ENCODE data around the gene TNIK. TPM values are rescaled to one million over a fixed set of nuclear protein-coding genes. Genes with fewer than 3 reads are reported as not detected.
A peak's percentile ranks its signal among the peaks of the same experiment; 100 is the strongest.

The TNIK gene
- total and polyA plus RNA-seq, 2 experiments from 2014 or later = 7.4 to 13.8 TPM

DNA sequence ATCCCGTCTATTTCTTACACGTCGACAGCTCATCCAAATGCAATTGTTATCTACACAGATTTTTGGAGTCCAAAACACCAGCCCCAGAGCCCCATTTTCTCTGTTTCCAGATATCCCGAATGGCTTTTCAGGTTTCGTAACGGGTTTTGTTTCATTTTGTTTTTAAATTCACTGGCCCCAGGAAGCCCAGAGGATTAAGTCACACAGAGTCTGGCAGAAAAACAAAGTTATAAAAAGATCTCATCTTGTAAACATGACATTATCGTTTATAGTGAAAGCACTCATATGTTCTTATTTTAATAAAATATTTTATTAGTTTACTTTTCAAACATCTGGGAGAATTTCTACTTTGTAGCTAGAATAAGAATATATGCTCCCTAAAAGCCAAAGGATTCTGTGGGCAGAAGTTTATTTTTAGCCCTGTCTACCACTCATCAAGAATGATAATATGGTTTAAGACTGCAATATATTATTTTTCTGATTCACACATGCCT is 284.4 kb downstream of the TNIK start:
- Histone ChIP-seq H2AFZ (no peak overlapping the region), H3K36me3 (replicated peaks; ENCODE audit: insufficient read depth, low read depth) (no peaks in the 10 kb centered on the region), H3K27me3 (no peaks in the 10 kb centered on the region), H3K4me2 (peak overlapping the region; percentile 30), H3K9me3 (ENCODE audit: low read depth) (no peaks in the 10 kb centered on the region), H3K4me3 (no peak overlapping the region), H3K27ac (no peak overlapping the region), H3K4me1 (ENCODE audit: insufficient read depth) (peaks cover 18% of the 10 kb centered on the region), H3K9me2 (replicated peaks; ENCODE audit: insufficient read depth) (no peaks in the 10 kb centered on the region), H3K79me2 (no peaks in the 10 kb centered on the region), H4K20me1 (ENCODE audit: insufficient read depth, poor library complexity, severe bottlenecking) (no peaks in the 10 kb centered on the region)
- TF ChIP-seq CTCF (IDR thresholded peaks at IDR 0.05; ENCODE audit: poor library complexity) (no peak), EZH2 (IDR thresholded peaks at IDR 0.05; ENCODE audit: borderline replicate concordance) (no peak), EZH2phosphoT487 (IDR thresholded peaks at IDR 0.05; ENCODE audit: low read depth, severe bottlenecking, unreplicated experiment) (peak; percentile 79)
- no peak for DNase-seq (ENCODE audit: low spot score)
- 51% methylated on average over 7 of the region's 7 CpGs for WGBS (ENCODE audit: low lambda C conversion rate, missing lambda C conversion rate)

- Histone ChIP-seq H3K4me3 (no peak overlapping the region), H3K9me3 (ENCODE audit: low read depth) (no peaks in the 10 kb centered on the region), H4K20me1 (ENCODE audit: insufficient read depth, poor library complexity, severe bottlenecking) (no peaks in the 10 kb centered on the region), H3K27me3 (no peaks in the 10 kb centered on the region), H3K9me2 (replicated peaks; ENCODE audit: insufficient read depth) (no peaks in the 10 kb centered on the region), H2AFZ (no peak overlapping the region), H3K4me2 (no peak overlapping the region), H3K36me3 (replicated peaks; ENCODE audit: insufficient read depth, low read depth) (no peaks in the 10 kb centered on the region), H3K79me2 (no peaks in the 10 kb centered on the region), H3K4me1 (ENCODE audit: insufficient read depth) (peaks cover 21% of the 10 kb centered on the region), H3K27ac (no peak overlapping the region)
- WGBS (ENCODE audit: low lambda C conversion rate, missing lambda C conversion rate) = 81% methylated on average over 6 of the region's 6 CpGs
- peak; percentile 36 for DNase-seq (ENCODE audit: low spot score)
- no peak for TF ChIP-seq EZH2 (IDR thresholded peaks at IDR 0.05; ENCODE audit: borderline replicate concordance)
- TF ChIP-seq CTCF (IDR thresholded peaks at IDR 0.05; ENCODE audit: poor library complexity) = no peak
- TF ChIP-seq EZH2phosphoT487 (IDR thresholded peaks at IDR 0.05; ENCODE audit: low read depth, severe bottlenecking, unreplicated experiment) = no peak
Measured at GRCh38 chr3:171173736-171174135, 286.5 kb downstream of the TNIK start.

DNA sequence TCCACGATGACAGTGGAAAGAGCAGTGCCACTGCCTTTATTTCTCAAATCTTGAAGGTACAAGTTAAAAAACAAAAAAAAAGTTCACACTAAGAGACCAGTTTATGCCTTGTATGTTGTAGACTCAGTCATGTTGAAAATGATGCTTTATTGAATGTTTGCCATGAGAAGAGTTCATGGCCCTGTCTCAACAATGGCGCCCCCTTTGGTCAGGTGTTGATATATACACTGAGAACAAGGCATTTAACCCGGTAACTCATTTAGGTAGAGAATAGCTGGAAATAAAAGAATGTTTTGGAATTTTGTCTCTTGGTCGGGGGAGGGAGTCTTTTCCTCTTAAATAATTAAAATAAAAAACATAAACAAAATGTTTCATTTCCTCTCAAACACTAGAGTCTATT is 288.1 kb downstream of the TNIK start:
- peak overlapping the region; percentile 39 for H3K27ac ChIP-seq
- H3K27me3 ChIP-seq = no peaks in the 10 kb centered on the region
- no peak overlapping the region for H2AFZ ChIP-seq
- H3K4me2 ChIP-seq = no peak overlapping the region
- TF ChIP-seq EZH2 (IDR thresholded peaks at IDR 0.05; ENCODE audit: borderline replicate concordance) (no peak), CTCF (IDR thresholded peaks at IDR 0.05; ENCODE audit: poor library complexity) (peak; percentile 20)
- H3K4me3 ChIP-seq = no peak overlapping the region
- H3K4me1 ChIP-seq (ENCODE audit: insufficient read depth) = peaks cover 21% of the 10 kb centered on the region
- H3K79me2 ChIP-seq = no peaks in the 10 kb centered on the region
- DNase-seq (ENCODE audit: low spot score) = no peak
- no peaks in the 10 kb centered on the region for H3K9me3 ChIP-seq (ENCODE audit: low read depth)
- 85% methylated on average over 4 of the region's 4 CpGs for WGBS (ENCODE audit: low lambda C conversion rate, missing lambda C conversion rate)
- no peaks in the 10 kb centered on the region for H3K9me2 ChIP-seq (replicated peaks; ENCODE audit: insufficient read depth)
- H3K36me3 ChIP-seq (replicated peaks; ENCODE audit: insufficient read depth, low read depth) = no peaks in the 10 kb centered on the region
- no peaks in the 10 kb centered on the region for H4K20me1 ChIP-seq (ENCODE audit: insufficient read depth, poor library complexity, severe bottlenecking)

GRCh38 chr3:171169866-171170265 is 290.3 kb downstream of the TNIK start:
- H3K79me2 ChIP-seq = no peaks in the 10 kb centered on the region
- no peak for DNase-seq (ENCODE audit: low spot score)
- no peak overlapping the region for H2AFZ ChIP-seq
- no peak overlapping the region for H3K4me3 ChIP-seq
- no peak overlapping the region for H3K27ac ChIP-seq
- H3K27me3 ChIP-seq = no peaks in the 10 kb centered on the region
- peaks cover 14% of the 10 kb centered on the region for H3K4me1 ChIP-seq (ENCODE audit: insufficient read depth)
- no peak overlapping the region for H3K4me2 ChIP-seq
- WGBS (ENCODE audit: low lambda C conversion rate, missing lambda C conversion rate) = 63% methylated on average over 1 of the region's 1 CpG
- H3K36me3 ChIP-seq (replicated peaks; ENCODE audit: insufficient read depth, low read depth) = no peaks in the 10 kb centered on the region
- no peaks in the 10 kb centered on the region for H3K9me2 ChIP-seq (replicated peaks; ENCODE audit: insufficient read depth)
- H3K9me3 ChIP-seq (ENCODE audit: low read depth) = no peaks in the 10 kb centered on the region
- TF ChIP-seq CTCF (IDR thresholded peaks at IDR 0.05; ENCODE audit: poor library complexity) (no peak), EZH2phosphoT487 (IDR thresholded peaks at IDR 0.05; ENCODE audit: low read depth, severe bottlenecking, unreplicated experiment) (no peak), EZH2 (IDR thresholded peaks at IDR 0.05; ENCODE audit: borderline replicate concordance) (no peak)
- no peaks in the 10 kb centered on the region for H4K20me1 ChIP-seq (ENCODE audit: insufficient read depth, poor library complexity, severe bottlenecking)

Measured in hepatocyte (in vitro differentiated cells).